A549 (cell line): Measurements from ENCODE around the gene SAMD8. TPM values are rescaled to one million over a fixed set of nuclear protein-coding genes. Genes with fewer than 3 reads are reported as not detected.

Source experiments
- ATAC-seq, 2 experiments: fragments of 200-7000 bp in 1 of 2; fragments of >200 bp in 1 of 2; cut with Nextera tagmentation in 1 of 2; cut with Tn5 transposase in 1 of 2; 3 replicates each; pipeline versions ENCODE4 v1.8.0 to v1.9.1; 2018 to 2020; ENCODE audit warnings: mild to moderate bottlenecking in 1 of 2, moderate library complexity in 1 of 2
- CTCF ChIA-PET: fragments of 300-600 bp; sonication (Branson Sonifier 250); formaldehyde crosslinking; extraction: SDS; loops from one replicate; lab custom pipeline; 2021; ENCODE audit warnings: antibody characterized with exemption, inconsistent platforms; lab: Yijun Ruan, JAX
- POLR2A ChIA-PET: fragments of 350-600 bp; formaldehyde crosslinking; extraction: SDS; loops from one replicate; lab custom pipeline; 2021; ENCODE audit warnings: antibody characterized with exemption, inconsistent platforms; lab: Yijun Ruan, JAX
- DNase-seq, 2 experiments: peaks; one replicate each; pipeline versions ENCODE4 v3.0.0 to v3.0.0-alpha.2; 2011 to 2016; ENCODE audit warnings: low read depth in 1 of 2, low spot score in 1 of 2
- FAIRE-seq: peaks from 2 replicates; lab custom pipeline; 2011; peaks lifted over from hg19 to GRCh38; lab: Jason Lieb, UNC
- H3K27ac ChIP-seq, 2 experiments: fragments of >200 bp; sonication (Bioruptor Twin); formaldehyde crosslinking; 3 replicates each; pipeline ENCODE4 v1.5.1; 2016 to 2017
- H3K4me1 ChIP-seq: fragments of >200 bp; sonication (Bioruptor Twin); formaldehyde crosslinking; 3 replicates; pipeline ENCODE4 v1.6.1; 2016
- H3K4me2 ChIP-seq: fragments of >200 bp; sonication (Bioruptor Twin); formaldehyde crosslinking; 3 replicates; pipeline ENCODE4 v1.6.1; 2016
- H3K4me3 ChIP-seq: fragments of >200 bp; sonication (Bioruptor Twin); formaldehyde crosslinking; 3 replicates; pipeline ENCODE4 v1.5.1; 2016
- H3K9me3 ChIP-seq: fragments of >200 bp; sonication (Bioruptor Twin); formaldehyde crosslinking; 3 replicates; pipeline ENCODE4 v1.6.1; 2016
- ESRRA ChIP-seq: fragments of 150-350 bp; IDR thresholded peaks from 2 replicates; pipeline ENCODE4 v1.6.1; 2014; ENCODE audit warnings: mild to moderate bottlenecking, low read length, borderline replicate concordance
- FOSB ChIP-seq: fragments of 250-450 bp; sonication (Bioruptor Pico); IDR thresholded peaks from 2 replicates; pipeline ENCODE4 v1.5.0; 2020; ENCODE audit warnings: mild to moderate bottlenecking, moderate library complexity
- FOSL2 ChIP-seq, 2 experiments: fragments of 450-650 bp in 1 of 2; fragments of >200 bp in 1 of 2; sonication (Bioruptor Twin) in 1 of 2; formaldehyde crosslinking; IDR thresholded peaks; 2 replicates each; pipeline versions ENCODE4 v1.5.0 to v1.6.1; 2016 to 2020; ENCODE audit warnings: mild to moderate bottlenecking in 1 of 2, moderate library complexity in 1 of 2
- KDM5A ChIP-seq: fragments of 200-600 bp; sonication (generic); IDR thresholded peaks from 2 replicates; pipeline ENCODE4 v1.6.1; 2016; ENCODE audit warnings: antibody characterized with exemption, mild to moderate bottlenecking
- MAFK ChIP-seq: fragments of 450-650 bp; IDR thresholded peaks from 2 replicates; pipeline ENCODE4 v1.6.1; 2014; ENCODE audit not compliant: partially characterized antibody
- MAZ ChIP-seq: fragments of 150-350 bp; IDR thresholded peaks from 2 replicates; pipeline ENCODE4 v1.6.1; 2014; ENCODE audit warnings: antibody characterized with exemption, low read depth, low read length, borderline replicate concordance
- MYC ChIP-seq: IDR thresholded peaks from 2 replicates; pipeline ENCODE4 v1.6.1; 2012; ENCODE audit warnings: mild to moderate bottlenecking, inconsistent platforms, low read length, improper control_type of control experiment, borderline replicate concordance
- NR3C1 ChIP-seq: fragments of >200 bp; sonication (Bioruptor Twin); formaldehyde crosslinking; IDR thresholded peaks from 3 replicates; pipeline ENCODE4 v1.6.1; 2017
- PHF8 ChIP-seq: fragments of 200-600 bp; sonication (generic); IDR thresholded peaks from 2 replicates; pipeline ENCODE4 v1.6.1; 2016; ENCODE audit warnings: low read depth, mild to moderate bottlenecking, antibody characterized with exemption, moderate library complexity, borderline replicate concordance
- POLR2A ChIP-seq: IDR thresholded peaks from 2 replicates; pipeline ENCODE4 v1.6.1; 2012; ENCODE audit warnings: mild to moderate bottlenecking, low read length
- POLR2AphosphoS2 ChIP-seq: conservative IDR thresholded peaks from 2 replicates; pipeline ENCODE4 v1.6.1; 2012; ENCODE audit warnings: low read length, improper control_type of control experiment, inconsistent platforms
- RAD21 ChIP-seq, 2 experiments: fragments of >200 bp in 1 of 2; sonication (Bioruptor Twin) in 1 of 2; formaldehyde crosslinking in 1 of 2; IDR thresholded peaks in 1 of 2; conservative IDR thresholded peaks in 1 of 2; 2 replicates in 1 of 2; 3 replicates in 1 of 2; pipeline ENCODE4 v1.6.1; 2012 to 2018; ENCODE audit warnings: inconsistent platforms in 1 of 2
- WGBS: methylation state at CpG from one replicate; pipeline ENCODE4 v1.1.6; 2017; ENCODE audit errors: missing lambda C conversion rate; 5-methylcytosine and 5-hydroxymethylcytosine counted together
- polyA plus RNA-seq, 4 experiments: library from polyadenylated mRNA; depleted of rRNA in 3 of 4; stranded (reverse); fragments of >200 nt; fragmentation: RNase III in 1 of 4; extraction: RNeasy Plus Mini Kit Qiagen cat#74134 plus additional on column Dnase treatment in 1 of 4; gene quantifications; 2 replicates in 3 of 4; 3 replicates in 1 of 4; pipeline ENCODE4 v1.2.3, GENCODE V29; 2011 to 2017
- TF ChIP-seq, protein P1 (sequence below): fragments of >200 bp; sonication (Bioruptor Twin); formaldehyde crosslinking; IDR thresholded peaks from 3 replicates; pipeline ENCODE4 v1.5.1; 2016
- TF ChIP-seq, protein P2 (sequence below): fragments of 200-600 bp; sonication (generic); IDR thresholded peaks from 2 replicates; pipeline ENCODE4 v1.6.1; 2016; ENCODE audit warnings: antibody characterized with exemption, mild to moderate bottlenecking, moderate library complexity
- TF ChIP-seq, protein P3 (sequence below): fragments of 250-450 bp; sonication (Bioruptor Pico); IDR thresholded peaks from 2 replicates; pipeline ENCODE4 v1.5.0; 2021; ENCODE audit warnings: mild to moderate bottlenecking, moderate library complexity, borderline replicate concordance

Gene SAMD8
- polyA plus RNA-seq, 2 of the 4 experiments (the other 2 are of a cell fraction): 10.9 to 27.9 TPM

- ATAC-seq: no peak
- no peak for DNase-seq
- Histone ChIP-seq H3K9me3 (no peaks in the 10 kb centered on the region), H3K4me2 (no peak overlapping the region), H3K4me3 (no peak overlapping the region), H3K27ac (no peak overlapping the region), H3K4me1 (no peaks in the 10 kb centered on the region)
- no peak for TF ChIP-seq MYC
- TF ChIP-seq, protein P1, sequence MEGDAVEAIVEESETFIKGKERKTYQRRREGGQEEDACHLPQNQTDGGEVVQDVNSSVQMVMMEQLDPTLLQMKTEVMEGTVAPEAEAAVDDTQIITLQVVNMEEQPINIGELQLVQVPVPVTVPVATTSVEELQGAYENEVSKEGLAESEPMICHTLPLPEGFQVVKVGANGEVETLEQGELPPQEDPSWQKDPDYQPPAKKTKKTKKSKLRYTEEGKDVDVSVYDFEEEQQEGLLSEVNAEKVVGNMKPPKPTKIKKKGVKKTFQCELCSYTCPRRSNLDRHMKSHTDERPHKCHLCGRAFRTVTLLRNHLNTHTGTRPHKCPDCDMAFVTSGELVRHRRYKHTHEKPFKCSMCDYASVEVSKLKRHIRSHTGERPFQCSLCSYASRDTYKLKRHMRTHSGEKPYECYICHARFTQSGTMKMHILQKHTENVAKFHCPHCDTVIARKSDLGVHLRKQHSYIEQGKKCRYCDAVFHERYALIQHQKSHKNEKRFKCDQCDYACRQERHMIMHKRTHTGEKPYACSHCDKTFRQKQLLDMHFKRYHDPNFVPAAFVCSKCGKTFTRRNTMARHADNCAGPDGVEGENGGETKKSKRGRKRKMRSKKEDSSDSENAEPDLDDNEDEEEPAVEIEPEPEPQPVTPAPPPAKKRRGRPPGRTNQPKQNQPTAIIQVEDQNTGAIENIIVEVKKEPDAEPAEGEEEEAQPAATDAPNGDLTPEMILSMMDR: no peak
- TF ChIP-seq ESRRA: no peak
- TF ChIP-seq FOSB (CRISPR knock-in tag): no peak
- no peak for TF ChIP-seq RAD21 (conservative IDR thresholded peaks at IDR 0.05 in 1 of 2, IDR thresholded peaks at IDR 0.05 in 1 of 2)
- TF ChIP-seq POLR2AphosphoS2: no peak
- TF ChIP-seq, protein P2, sequence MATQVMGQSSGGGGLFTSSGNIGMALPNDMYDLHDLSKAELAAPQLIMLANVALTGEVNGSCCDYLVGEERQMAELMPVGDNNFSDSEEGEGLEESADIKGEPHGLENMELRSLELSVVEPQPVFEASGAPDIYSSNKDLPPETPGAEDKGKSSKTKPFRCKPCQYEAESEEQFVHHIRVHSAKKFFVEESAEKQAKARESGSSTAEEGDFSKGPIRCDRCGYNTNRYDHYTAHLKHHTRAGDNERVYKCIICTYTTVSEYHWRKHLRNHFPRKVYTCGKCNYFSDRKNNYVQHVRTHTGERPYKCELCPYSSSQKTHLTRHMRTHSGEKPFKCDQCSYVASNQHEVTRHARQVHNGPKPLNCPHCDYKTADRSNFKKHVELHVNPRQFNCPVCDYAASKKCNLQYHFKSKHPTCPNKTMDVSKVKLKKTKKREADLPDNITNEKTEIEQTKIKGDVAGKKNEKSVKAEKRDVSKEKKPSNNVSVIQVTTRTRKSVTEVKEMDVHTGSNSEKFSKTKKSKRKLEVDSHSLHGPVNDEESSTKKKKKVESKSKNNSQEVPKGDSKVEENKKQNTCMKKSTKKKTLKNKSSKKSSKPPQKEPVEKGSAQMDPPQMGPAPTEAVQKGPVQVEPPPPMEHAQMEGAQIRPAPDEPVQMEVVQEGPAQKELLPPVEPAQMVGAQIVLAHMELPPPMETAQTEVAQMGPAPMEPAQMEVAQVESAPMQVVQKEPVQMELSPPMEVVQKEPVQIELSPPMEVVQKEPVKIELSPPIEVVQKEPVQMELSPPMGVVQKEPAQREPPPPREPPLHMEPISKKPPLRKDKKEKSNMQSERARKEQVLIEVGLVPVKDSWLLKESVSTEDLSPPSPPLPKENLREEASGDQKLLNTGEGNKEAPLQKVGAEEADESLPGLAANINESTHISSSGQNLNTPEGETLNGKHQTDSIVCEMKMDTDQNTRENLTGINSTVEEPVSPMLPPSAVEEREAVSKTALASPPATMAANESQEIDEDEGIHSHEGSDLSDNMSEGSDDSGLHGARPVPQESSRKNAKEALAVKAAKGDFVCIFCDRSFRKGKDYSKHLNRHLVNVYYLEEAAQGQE: no peak
- no peak for TF ChIP-seq MAZ
- TF ChIP-seq POLR2A: no peak
- TF ChIP-seq NR3C1: no peak
- 89% methylated on average over 11 of the region's 11 CpGs for WGBS
- ChIA-PET CTCF (interaction anchor here (0.6 to 1.3 kb wide), 2 partner anchors 9 to 84 kb away, joined by 3 to 5 read pairs; no protein-coding TSS in a partner anchor), POLR2A (no interaction called here)
- FAIRE-seq: no peak
Observed at GRCh38 chr10:75070476-75070875, 41.0 kb upstream of the SAMD8 start.

DNA sequence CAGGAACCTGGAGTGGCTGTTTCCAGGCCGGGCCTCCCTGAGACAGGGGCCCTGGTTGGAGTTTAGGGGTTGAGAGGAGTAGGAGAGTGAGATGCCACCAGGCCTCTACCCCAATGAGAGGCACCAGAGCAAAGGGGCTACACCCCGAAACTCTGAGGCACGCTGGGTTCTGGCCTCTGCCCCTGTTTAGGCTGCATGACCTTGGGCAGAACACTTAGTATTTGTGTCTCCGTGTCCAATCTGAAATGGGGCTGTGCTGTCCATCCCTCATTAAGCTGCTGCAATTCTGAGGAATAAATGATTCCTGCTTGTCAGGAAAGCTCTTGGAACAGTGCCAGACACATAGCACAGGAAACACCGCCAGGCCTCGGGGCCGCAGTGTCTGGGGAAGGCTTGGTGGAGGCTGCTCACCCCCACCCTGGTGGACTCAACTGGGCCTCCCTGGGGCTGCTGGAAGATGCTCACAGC, 40.5 kb upstream of the SAMD8 start:
- TF ChIP-seq NR3C1 (no peak), MYC (no peak), FOSB (CRISPR knock-in tag) (no peak), MAFK (no peak), KDM5A (no peak), PHF8 (no peak), FOSL2 (IDR thresholded peaks at IDR 0.05) (no peak), FOSL2 (CRISPR knock-in tag; IDR thresholded peaks at IDR 0.05) (no peak)
- TF ChIP-seq, protein P3, sequence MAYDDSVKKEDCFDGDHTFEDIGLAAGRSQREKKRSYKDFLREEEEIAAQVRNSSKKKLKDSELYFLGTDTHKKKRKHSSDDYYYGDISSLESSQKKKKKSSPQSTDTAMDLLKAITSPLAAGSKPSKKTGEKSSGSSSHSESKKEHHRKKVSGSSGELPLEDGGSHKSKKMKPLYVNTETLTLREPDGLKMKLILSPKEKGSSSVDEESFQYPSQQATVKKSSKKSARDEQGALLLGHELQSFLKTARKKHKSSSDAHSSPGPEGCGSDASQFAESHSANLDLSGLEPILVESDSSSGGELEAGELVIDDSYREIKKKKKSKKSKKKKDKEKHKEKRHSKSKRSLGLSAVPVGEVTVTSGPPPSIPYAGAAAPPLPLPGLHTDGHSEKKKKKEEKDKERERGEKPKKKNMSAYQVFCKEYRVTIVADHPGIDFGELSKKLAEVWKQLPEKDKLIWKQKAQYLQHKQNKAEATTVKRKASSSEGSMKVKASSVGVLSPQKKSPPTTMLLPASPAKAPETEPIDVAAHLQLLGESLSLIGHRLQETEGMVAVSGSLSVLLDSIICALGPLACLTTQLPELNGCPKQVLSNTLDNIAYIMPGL (CRISPR knock-in tag): no peak
- CTCF ChIA-PET: interaction anchor here (1.3 kb wide), 1 partner anchor 9 kb away, joined by 3 read pairs; no protein-coding TSS in a partner anchor
- FAIRE-seq: no peak

More for the DNA sequence above, 40.5 kb upstream of the SAMD8 start:
- no peak overlapping the region for H3K27ac ChIP-seq
- POLR2A ChIA-PET: no interaction called here
- DNase-seq (no peak), ATAC-seq (no peak)
- no peaks in the 10 kb centered on the region for H3K9me3 ChIP-seq
- no peak overlapping the region for H3K4me2 ChIP-seq
- no peaks in the 10 kb centered on the region for H3K4me1 ChIP-seq
- no peak overlapping the region for H3K4me3 ChIP-seq
- 88% methylated on average over 7 of the region's 7 CpGs for WGBS
